ENCODE data around the gene OSBPL6.

DNA sequence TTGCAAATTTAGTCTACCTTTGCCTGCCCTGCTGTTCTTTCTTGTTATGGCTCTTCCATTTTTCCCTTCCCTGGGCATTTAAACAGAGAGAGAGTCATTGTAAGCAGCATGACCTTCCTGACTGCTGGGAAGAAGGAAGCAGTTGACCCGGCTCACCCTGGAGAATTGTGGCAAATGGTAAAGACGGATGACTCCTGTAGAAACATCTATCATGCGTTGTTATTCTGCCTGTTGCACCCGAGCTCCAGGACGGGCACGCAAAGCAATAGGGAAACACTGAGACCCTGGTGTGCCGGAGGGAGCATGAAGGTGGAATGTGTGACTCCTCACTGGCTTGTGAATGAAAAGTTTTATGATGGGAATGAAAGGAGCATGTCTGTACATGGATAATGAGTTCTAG lies 113.3 kb downstream of the OSBPL6 start:
- TF ChIP-seq, protein P1, sequence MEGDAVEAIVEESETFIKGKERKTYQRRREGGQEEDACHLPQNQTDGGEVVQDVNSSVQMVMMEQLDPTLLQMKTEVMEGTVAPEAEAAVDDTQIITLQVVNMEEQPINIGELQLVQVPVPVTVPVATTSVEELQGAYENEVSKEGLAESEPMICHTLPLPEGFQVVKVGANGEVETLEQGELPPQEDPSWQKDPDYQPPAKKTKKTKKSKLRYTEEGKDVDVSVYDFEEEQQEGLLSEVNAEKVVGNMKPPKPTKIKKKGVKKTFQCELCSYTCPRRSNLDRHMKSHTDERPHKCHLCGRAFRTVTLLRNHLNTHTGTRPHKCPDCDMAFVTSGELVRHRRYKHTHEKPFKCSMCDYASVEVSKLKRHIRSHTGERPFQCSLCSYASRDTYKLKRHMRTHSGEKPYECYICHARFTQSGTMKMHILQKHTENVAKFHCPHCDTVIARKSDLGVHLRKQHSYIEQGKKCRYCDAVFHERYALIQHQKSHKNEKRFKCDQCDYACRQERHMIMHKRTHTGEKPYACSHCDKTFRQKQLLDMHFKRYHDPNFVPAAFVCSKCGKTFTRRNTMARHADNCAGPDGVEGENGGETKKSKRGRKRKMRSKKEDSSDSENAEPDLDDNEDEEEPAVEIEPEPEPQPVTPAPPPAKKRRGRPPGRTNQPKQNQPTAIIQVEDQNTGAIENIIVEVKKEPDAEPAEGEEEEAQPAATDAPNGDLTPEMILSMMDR (IDR thresholded peaks at IDR 0.05) = no peak
- TF ChIP-seq ZFX (IDR thresholded peaks at IDR 0.05; ENCODE audit: borderline replicate concordance) = no peak

Measured in 22Rv1 (cell line).